Stomach (tissue), 9 donors: ENCODE results near the gene CASP9. TPM values are rescaled to one million over a fixed set of nuclear protein-coding genes. Genes with fewer than 3 reads are reported as not detected.

ENCODE experiments used
- DNase-seq, 2 donors: peaks; one replicate each; pipeline versions ENCODE4 v3.0.0 to v3.0.0-alpha.2; 2013 to 2019
- H3K27ac ChIP-seq, 5 donors: fragments of 200-600 bp in 4 of 5; sonication (generic) in 4 of 5; one replicate each; pipeline ENCODE4 v1.5.1; 2013 to 2019; ENCODE audit warnings: mild to moderate bottlenecking in 1 of 5, moderate library complexity in 1 of 5
- H3K27me3 ChIP-seq, 3 donors: fragments of 200-600 bp; sonication (generic); one replicate each; pipeline ENCODE4 v1.5.1; 2017 to 2019; ENCODE audit warnings: mixed run types in 1 of 3
- H3K36me3 ChIP-seq, 4 donors: fragments of 200-600 bp; sonication (generic); 1 replicate in 3 of 4; 2 replicates in 1 of 4; pipeline ENCODE4 v1.5.1; 2016 to 2019
- H3K4me1 ChIP-seq, 4 donors: fragments of 200-600 bp; sonication (generic); one replicate each; pipeline ENCODE4 v1.5.1; 2016 to 2019
- H3K4me3 ChIP-seq, 4 donors: fragments of 200-600 bp; sonication (generic) in 3 of 4; one replicate each; pipeline ENCODE4 v1.5.1; 2016 to 2019; ENCODE audit warnings: mild to moderate bottlenecking in 1 of 4
- H3K9me3 ChIP-seq, 4 donors: fragments of 200-600 bp; sonication (generic); one replicate each; pipeline ENCODE4 v1.5.1; 2016 to 2019
- EP300 ChIP-seq: sonication (generic); formaldehyde crosslinking; IDR thresholded peaks from one replicate; pipeline ENCODE4 v1.6.1; 2017; ENCODE audit warnings: antibody characterized with exemption
- POLR2A ChIP-seq, 4 donors: fragments of 450-650 bp; IDR thresholded peaks; one replicate each; pipeline ENCODE4 v1.6.1; 2016; ENCODE audit warnings: antibody characterized with exemption in 4 of 4, control low read depth in 2 of 4, mild to moderate bottlenecking in 1 of 4, moderate library complexity in 1 of 4
- POLR2AphosphoS5 ChIP-seq, 3 donors: sonication (generic); formaldehyde crosslinking; IDR thresholded peaks; one replicate each; pipeline ENCODE4 v1.6.1; 2016; ENCODE audit warnings: antibody characterized with exemption in 3 of 3
- WGBS, 5 donors: extraction: QIAGEN DNeasy Blood & Tissue Kit in 3 of 5; methylation state at CpG; one replicate each; pipeline versions ENCODE4 v1.1.5 to v1.1.7; 2013 to 2018; 5-methylcytosine and 5-hydroxymethylcytosine counted together
- intact Hi-C: fragments of 100-400 bp; cut with DNase I; formaldehyde crosslinking; loops from one replicate; pipeline ENCODE4 v1.15.1; 2023; ENCODE audit warnings: low total_unique reads
- polyA plus RNA-seq, 3 donors: library from polyadenylated mRNA; stranded (reverse); fragments of 200-250 nt; gene quantifications; one replicate each; pipeline ENCODE4 v1.2.3, GENCODE V29; 2013
- total RNA-seq, 5 donors: library from RNA; depleted of rRNA; stranded (reverse); fragments of >200 nt; gene quantifications; one replicate each; pipeline versions ENCODE4 v1.1.0 to v1.2.3, GENCODE V29; 2014 to 2016
- TF ChIP-seq, protein P1 (sequence below), 7 experiments: fragments of 450-650 bp in 4 of 7; fragments of 200-600 bp in 3 of 7; sonication (generic) in 3 of 7; IDR thresholded peaks; one replicate each; pipeline ENCODE4 v1.5.1; 2016 to 2019; ENCODE audit warnings: antibody characterized with exemption in 7 of 7, control low read depth in 2 of 7, mild to moderate bottlenecking in 1 of 7
- donor health status: healthy with polysubstance abuse.
- donor health status: Bipolar disorder and iron deficiency.
- donor health status: healthy.

The CASP9 gene
- total and polyA plus RNA-seq, 8 donors: 8.3 to 125 (median 16.3) TPM

DNA sequence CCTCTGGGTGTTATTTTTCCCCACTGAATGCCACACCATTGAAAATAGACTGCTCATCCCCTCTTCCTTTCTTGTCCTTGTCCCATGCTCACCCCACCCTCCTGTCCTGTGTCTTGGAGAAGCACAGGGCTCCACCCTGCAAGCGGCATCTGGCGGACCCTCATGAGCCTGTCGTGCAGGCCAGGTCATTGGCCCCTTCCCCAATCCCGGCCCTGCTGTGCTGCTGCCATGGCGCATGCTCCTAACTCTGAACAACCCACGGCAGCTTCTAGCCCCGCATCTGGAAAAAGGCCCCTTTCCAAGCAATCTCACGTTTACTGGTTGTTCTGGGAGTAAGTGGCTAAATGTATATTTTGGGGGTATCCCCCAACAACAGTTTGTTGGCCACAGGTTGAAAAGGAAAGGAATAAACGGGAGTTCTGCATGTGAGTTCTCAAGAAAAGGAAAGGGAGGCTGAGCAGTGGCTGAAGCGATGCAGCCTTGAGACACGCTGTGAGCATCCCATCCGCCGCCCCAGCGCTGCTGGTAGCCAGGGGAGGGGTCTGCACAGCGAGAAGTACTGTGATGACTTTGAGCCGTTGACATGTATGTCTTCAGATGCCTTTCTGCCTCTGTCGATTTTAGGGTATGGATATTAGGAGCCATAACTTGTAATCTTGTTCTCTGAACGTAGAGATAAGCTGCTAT lies 44.5 kb upstream of the CASP9 start:
- no peak overlapping the region for H3K4me3 ChIP-seq
- peaks cover 49 to 84% (median 78%) of the 10 kb centered on the region in 4 donors for H3K36me3 ChIP-seq
- WGBS, 5 donors: 88 to 93% (median 91%) methylated on average over 18 of the region's 18 CpGs

DNA sequence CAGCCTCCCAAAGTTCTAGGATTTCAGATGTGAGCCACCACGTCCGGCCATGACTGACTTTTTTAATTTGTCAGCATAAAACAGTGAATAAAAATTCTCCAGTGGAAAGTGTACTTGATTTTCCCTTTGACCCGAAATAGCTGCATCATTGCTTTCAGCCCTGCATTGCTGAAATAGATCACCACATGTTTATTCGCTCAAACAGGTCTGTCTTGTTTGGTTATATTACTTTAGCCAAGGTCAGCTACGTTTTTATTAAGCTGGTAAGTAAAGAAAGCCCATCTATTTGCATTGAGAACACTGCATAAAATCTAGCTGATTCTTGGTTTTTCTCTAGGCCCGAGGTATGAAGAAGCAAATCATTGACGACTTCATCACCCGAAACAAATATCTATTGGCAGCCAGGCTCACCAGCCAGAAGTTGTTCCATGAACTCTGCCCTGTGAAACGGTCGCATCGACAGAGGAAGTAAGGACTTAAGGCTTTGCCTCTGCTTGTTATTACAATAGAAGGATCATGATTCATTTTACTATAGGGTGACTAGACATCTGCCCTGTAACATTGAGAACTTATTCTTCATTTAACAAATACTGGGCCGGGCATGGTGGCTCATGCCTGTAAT lies 35.3 kb upstream of the CASP9 start:
- no peaks in the 10 kb centered on the region for H3K4me1 ChIP-seq
- H3K36me3 ChIP-seq: peaks cover 36 to 62% (median 56%) of the 10 kb centered on the region in 4 donors
- DNase-seq: peak in 1 of 2 donors; percentile 17
- H3K9me3 ChIP-seq: no peaks in the 10 kb centered on the region
- no peaks in the 10 kb centered on the region for H3K27me3 ChIP-seq
- H3K27ac ChIP-seq: no peak overlapping the region
- no peak overlapping the region for H3K4me3 ChIP-seq
- 69 to 86% (median 85%) methylated on average over 12 of the region's 12 CpGs for WGBS, 5 donors
- intact Hi-C loops: no loop called here
- TF ChIP-seq POLR2AphosphoS5 (IDR thresholded peaks at IDR 0.05): no peak
- TF ChIP-seq EP300: no peak
- TF ChIP-seq, protein P1, sequence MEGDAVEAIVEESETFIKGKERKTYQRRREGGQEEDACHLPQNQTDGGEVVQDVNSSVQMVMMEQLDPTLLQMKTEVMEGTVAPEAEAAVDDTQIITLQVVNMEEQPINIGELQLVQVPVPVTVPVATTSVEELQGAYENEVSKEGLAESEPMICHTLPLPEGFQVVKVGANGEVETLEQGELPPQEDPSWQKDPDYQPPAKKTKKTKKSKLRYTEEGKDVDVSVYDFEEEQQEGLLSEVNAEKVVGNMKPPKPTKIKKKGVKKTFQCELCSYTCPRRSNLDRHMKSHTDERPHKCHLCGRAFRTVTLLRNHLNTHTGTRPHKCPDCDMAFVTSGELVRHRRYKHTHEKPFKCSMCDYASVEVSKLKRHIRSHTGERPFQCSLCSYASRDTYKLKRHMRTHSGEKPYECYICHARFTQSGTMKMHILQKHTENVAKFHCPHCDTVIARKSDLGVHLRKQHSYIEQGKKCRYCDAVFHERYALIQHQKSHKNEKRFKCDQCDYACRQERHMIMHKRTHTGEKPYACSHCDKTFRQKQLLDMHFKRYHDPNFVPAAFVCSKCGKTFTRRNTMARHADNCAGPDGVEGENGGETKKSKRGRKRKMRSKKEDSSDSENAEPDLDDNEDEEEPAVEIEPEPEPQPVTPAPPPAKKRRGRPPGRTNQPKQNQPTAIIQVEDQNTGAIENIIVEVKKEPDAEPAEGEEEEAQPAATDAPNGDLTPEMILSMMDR (IDR thresholded peaks at IDR 0.05): no peak
- TF ChIP-seq POLR2A (IDR thresholded peaks at IDR 0.05): no peak

More for the DNA sequence above, 44.5 kb upstream of the CASP9 start:
- Histone ChIP-seq H3K27me3 (no peaks in the 10 kb centered on the region), H3K4me1 (no peaks in the 10 kb centered on the region), H3K9me3 (no peaks in the 10 kb centered on the region), H3K27ac (no peak overlapping the region)
- intact Hi-C loops: no loop called here
- TF ChIP-seq POLR2AphosphoS5 (IDR thresholded peaks at IDR 0.05) (no peak), POLR2A (IDR thresholded peaks at IDR 0.05) (no peak), EP300 (no peak)
- TF ChIP-seq, protein P1 (IDR thresholded peaks at IDR 0.05): no peak
- no peak for DNase-seq

DNA sequence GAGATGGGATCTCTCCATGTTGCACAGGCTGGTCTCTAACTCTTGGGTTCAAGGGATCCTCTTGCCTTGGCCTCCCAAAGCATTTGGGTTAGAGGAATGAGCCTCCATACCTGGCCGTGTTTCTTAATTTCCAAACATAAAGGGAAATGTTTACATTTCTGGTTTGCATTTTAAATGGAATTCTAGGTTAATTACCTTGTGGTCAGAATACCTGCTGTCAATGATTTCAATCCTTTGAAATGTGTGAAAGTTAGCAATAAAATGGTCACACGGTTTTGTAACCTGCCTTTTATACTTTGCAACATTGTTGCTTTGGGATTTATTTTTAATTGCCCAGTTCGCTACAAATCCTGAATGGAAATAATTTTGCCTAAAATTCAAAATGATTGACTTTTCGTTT lies 34.5 kb upstream of the CASP9 start:
- Histone ChIP-seq H3K36me3 (peaks cover 29 to 62% (median 51%) of the 10 kb centered on the region in 4 donors), H3K4me1 (no peaks in the 10 kb centered on the region), H3K9me3 (no peaks in the 10 kb centered on the region), H3K27ac (no peak overlapping the region), H3K27me3 (no peaks in the 10 kb centered on the region), H3K4me3 (no peak overlapping the region)
- DNase-seq: no peak
- TF ChIP-seq EP300 (no peak), POLR2AphosphoS5 (IDR thresholded peaks at IDR 0.05) (no peak), POLR2A (IDR thresholded peaks at IDR 0.05) (no peak)
- TF ChIP-seq, protein P1 (IDR thresholded peaks at IDR 0.05): no peak
- 89 to 93% (median 91%) methylated on average over 4 of the region's 4 CpGs for WGBS, 5 donors
- intact Hi-C loops: no loop called here

DNA sequence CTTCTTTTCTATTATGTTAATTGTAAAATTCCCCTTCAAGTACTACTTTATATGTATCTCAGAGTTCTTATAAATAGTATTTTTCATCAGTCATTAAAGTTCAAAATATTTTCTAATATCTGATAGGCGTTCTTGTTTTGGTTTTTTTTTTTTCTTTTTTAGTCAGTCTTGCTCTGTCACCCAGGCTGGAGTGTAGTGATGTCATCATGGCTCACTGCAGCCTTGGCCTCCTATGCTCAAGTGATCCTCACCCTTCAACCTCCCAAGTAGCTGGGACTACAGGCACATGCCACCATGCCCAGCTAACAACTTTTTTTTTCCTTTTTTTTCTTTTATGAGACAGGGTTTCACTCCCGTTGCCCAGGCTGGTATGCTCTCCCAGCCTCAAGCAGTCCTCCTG lies 33.6 kb upstream of the CASP9 start:
- no peaks in the 10 kb centered on the region for H3K27me3 ChIP-seq
- no peaks in the 10 kb centered on the region for H3K4me1 ChIP-seq
- WGBS, 5 donors: 86 to 94% (median 87%) methylated on average over 2 of the region's 2 CpGs
- H3K27ac ChIP-seq: no peak overlapping the region
- intact Hi-C loops: no loop called here
- peaks cover 28 to 60% (median 49%) of the 10 kb centered on the region in 4 donors for H3K36me3 ChIP-seq
- no peak overlapping the region for H3K4me3 ChIP-seq
- TF ChIP-seq, protein P1 (IDR thresholded peaks at IDR 0.05): no peak
- TF ChIP-seq EP300 (no peak), POLR2A (IDR thresholded peaks at IDR 0.05) (no peak), POLR2AphosphoS5 (IDR thresholded peaks at IDR 0.05) (no peak)
- no peaks in the 10 kb centered on the region for H3K9me3 ChIP-seq
- DNase-seq: no peak
